Fibroblast of lung (primary cell): Measurements from ENCODE around the gene MPPED2.

Experiments
- CTCF ChIP-seq, 2 donors: IDR thresholded peaks in 1 of 2; conservative IDR thresholded peaks in 1 of 2; 1 replicate in 1 of 2; 2 replicates in 1 of 2; pipeline ENCODE4 v1.5.1; 2011 to 2012; ENCODE audit warnings: low read length in 2 of 2, control low read depth in 1 of 2, inconsistent platforms in 1 of 2, low read depth in 1 of 2, mild to moderate bottlenecking in 1 of 2
- EZH2 ChIP-seq: IDR thresholded peaks from 2 replicates; pipeline ENCODE4 v1.5.1; 2012; ENCODE audit warnings: low read length, control low read depth, mild to moderate bottlenecking; ENCODE audit errors: missing control alignments

GRCh38 chr11:30578406-30578805 is 7.7 kb downstream of the MPPED2 start:
- no peak for TF ChIP-seq CTCF (conservative IDR thresholded peaks at IDR 0.05 in 1 of 2, IDR thresholded peaks at IDR 0.05 in 1 of 2; ENCODE audit: low read depth in 1 of 2, low read length in 2 of 2)
- no peak for TF ChIP-seq EZH2
